CD4-positive, alpha-beta T cell (primary cell): Measurements from ENCODE around the gene PHF3. TPM values are rescaled to one million over a fixed set of nuclear protein-coding genes. Genes with fewer than 3 reads are reported as not detected.

Source experiments
- ATAC-seq: fragments of 200-7000 bp; cut with Tn5 transposase; one replicate; pipeline ENCODE4 v1.10.0; 2022; ENCODE audit warnings: mild to moderate bottlenecking; ENCODE audit not compliant: poor library complexity
- CTCF ChIA-PET: fragments of 350-600 bp; sonication (Branson Sonifier 250); formaldehyde crosslinking; loops from one replicate; lab custom pipeline; 2021; ENCODE audit warnings: antibody characterized with exemption, inconsistent platforms; lab: Charles Lee
- POLR2A ChIA-PET: fragments of 350-600 bp; sonication (Branson Sonifier 250); formaldehyde crosslinking; loops from one replicate; lab custom pipeline; 2021; ENCODE audit warnings: antibody characterized with exemption, inconsistent platforms; lab: Charles Lee
- DNase-seq, 14 experiments: peaks; one replicate each; pipeline ENCODE4 v3.0.0-alpha.2; 2013 to 2020; ENCODE audit warnings: mixed read lengths in 2 of 14
- H3K27ac ChIP-seq, 2 donors: one replicate each; pipeline versions ENCODE4 v1.5.1 to v1.7.0; 2013; ENCODE audit warnings: low read length in 2 of 2, low read depth in 1 of 2, mild to moderate bottlenecking in 1 of 2
- H3K27me3 ChIP-seq, 2 experiments: 1 replicate in 1 of 2; 2 replicates in 1 of 2; pipeline versions ENCODE4 v1.6.1 to v1.7.0; 2013; ENCODE audit warnings: low read length in 2 of 2, control low read depth in 1 of 2, mild to moderate bottlenecking in 1 of 2, moderate library complexity in 1 of 2; ENCODE audit not compliant: insufficient read depth in 2 of 2, control insufficient read depth in 1 of 2
- H3K36me3 ChIP-seq: one replicate; pipeline ENCODE4 v1.6.1; 2013; ENCODE audit warnings: low read length, control low read depth; ENCODE audit not compliant: insufficient read depth
- H3K4me1 ChIP-seq: one replicate; pipeline ENCODE4 v1.6.1; 2013; ENCODE audit warnings: low read length, control low read depth; ENCODE audit not compliant: insufficient read depth
- H3K4me3 ChIP-seq: one replicate; pipeline ENCODE4 v1.5.1; 2013; ENCODE audit warnings: mild to moderate bottlenecking, low read length, moderate library complexity
- H3K9me3 ChIP-seq, 2 experiments: 1 replicate in 1 of 2; 2 replicates in 1 of 2; pipeline versions ENCODE4 v1.6.1 to v1.7.0; 2013; ENCODE audit warnings: low read length in 2 of 2, mild to moderate bottlenecking in 2 of 2, control low read depth in 1 of 2, moderate library complexity in 1 of 2; ENCODE audit not compliant: control insufficient read depth in 1 of 2, insufficient read depth in 1 of 2
- H3K27ac Mint-ChIP-seq: one replicate; pipeline ENCODE4 v1.8.0; 2020; ENCODE audit warnings: mixed read lengths
- H3K27me3 Mint-ChIP-seq: one replicate; pipeline ENCODE4 v1.8.0; 2021; ENCODE audit warnings: mixed read lengths
- H3K36me3 Mint-ChIP-seq: one replicate; pipeline ENCODE4 v1.8.0; 2021; ENCODE audit warnings: low read depth, mixed read lengths
- H3K4me1 Mint-ChIP-seq: one replicate; pipeline ENCODE4 v1.8.0; 2021; ENCODE audit warnings: low read depth, mixed read lengths
- H3K4me3 Mint-ChIP-seq: one replicate; pipeline ENCODE4 v1.8.0; 2020; ENCODE audit warnings: mild to moderate bottlenecking, mixed read lengths
- H3K9me3 Mint-ChIP-seq: one replicate; pipeline ENCODE4 v1.8.0; 2020; ENCODE audit warnings: mixed read lengths
- CTCF ChIP-seq: fragments of 200-600 bp; IDR thresholded peaks from one replicate; pipeline ENCODE4 v1.8.0; 2022; ENCODE audit warnings: antibody characterized with exemption, mild to moderate bottlenecking
- intact Hi-C, 2 experiments: fragments of 100-400 bp; cut with DNase I in 1 of 2; cut with micrococcal nuclease in 1 of 2; formaldehyde crosslinking; loops; one replicate each; pipeline versions ENCODE4 v1.15.1 to v1.9.0; 2023 to 2025; cut with DNase I, micrococcal nuclease
- total RNA-seq, 174 experiments: library from RNA in 2 of 174; stranded (reverse) in 2 of 174; gene quantifications; one replicate each; pipeline ENCODE4 v1.2.3 and lab custom pipeline; 2021 to 2026

Gene PHF3
- total RNA-seq, 2 experiments from 2014 or later: 125 to 136 TPM

- ATAC-seq (no peak), DNase-seq (no peak)
- H3K4me3 Mint-ChIP-seq: no peak overlapping the region
- no peaks in the 10 kb centered on the region for H3K27me3 ChIP-seq
- peaks cover 20% of the 10 kb centered on the region for H3K36me3 ChIP-seq
- H3K27ac ChIP-seq: no peak overlapping the region
- POLR2A ChIA-PET: interaction anchor here (0.6 to 1.3 kb wide), 2 partner anchors 41 to 47 kb away, joined by 3 to 4 read pairs; partner anchors contain the start of gene PHF3
- H3K27me3 Mint-ChIP-seq: no peaks in the 10 kb centered on the region
- TF ChIP-seq CTCF: no peak
- peaks cover 50% of the 10 kb centered on the region for H3K36me3 Mint-ChIP-seq
- H3K9me3 Mint-ChIP-seq: no peaks in the 10 kb centered on the region
- no peaks in the 10 kb centered on the region for H3K4me1 ChIP-seq
- H3K4me1 Mint-ChIP-seq: peaks cover 41% of the 10 kb centered on the region
- CTCF ChIA-PET: interaction anchor here (1.8 kb wide), 1 partner anchor 9 kb away, joined by 4 read pairs; no protein-coding TSS in a partner anchor
- H3K4me3 ChIP-seq: no peak overlapping the region
- H3K27ac Mint-ChIP-seq: no peak overlapping the region
- H3K9me3 ChIP-seq: no peaks in the 10 kb centered on the region
- intact Hi-C loops: loop anchor here in 1 of 2 experiments (5.0 kb wide), 1 partner anchor 34 kb away; no protein-coding TSS in a partner anchor
Measured at GRCh38 chr6:63676412-63677114, 41.0 kb downstream of the PHF3 start.

- CTCF ChIA-PET: interaction anchor here (1.8 kb wide), 1 partner anchor 8 kb away, joined by 4 read pairs; no protein-coding TSS in a partner anchor
- H3K4me3 Mint-ChIP-seq: no peak overlapping the region
- no peaks in the 10 kb centered on the region for H3K27me3 Mint-ChIP-seq
- H3K27ac Mint-ChIP-seq: no peak overlapping the region
- intact Hi-C loops: loop anchor here in 1 of 2 experiments (5.0 kb wide), 1 partner anchor 35 kb away; no protein-coding TSS in a partner anchor
- TF ChIP-seq CTCF: no peak
- H3K27me3 ChIP-seq: no peaks in the 10 kb centered on the region
- DNase-seq (no peak), ATAC-seq (no peak)
- POLR2A ChIA-PET: interaction anchor here (1.3 kb wide), 1 partner anchor 41 kb away, joined by 4 read pairs; the partner anchor contains the start of gene PHF3
- H3K36me3 ChIP-seq: peaks cover 24% of the 10 kb centered on the region
- H3K4me1 ChIP-seq: no peaks in the 10 kb centered on the region
- peaks cover 52% of the 10 kb centered on the region for H3K36me3 Mint-ChIP-seq
- H3K27ac ChIP-seq: no peak overlapping the region
- no peaks in the 10 kb centered on the region for H3K9me3 Mint-ChIP-seq
- H3K4me3 ChIP-seq: no peak overlapping the region
- peaks cover 41% of the 10 kb centered on the region for H3K4me1 Mint-ChIP-seq
- no peaks in the 10 kb centered on the region for H3K9me3 ChIP-seq
Measured at GRCh38 chr6:63677282-63677681, 41.7 kb downstream of the PHF3 start.

- Mint-ChIP-seq H3K27me3 (no peaks in the 10 kb centered on the region), H3K9me3 (no peaks in the 10 kb centered on the region), H3K27ac (no peak overlapping the region), H3K36me3 (peaks cover 88% of the 10 kb centered on the region), H3K4me3 (no peak overlapping the region), H3K4me1 (peaks cover 64% of the 10 kb centered on the region)
- intact Hi-C loops: no loop called here
- TF ChIP-seq CTCF: no peak
- Histone ChIP-seq H3K27ac (no peak overlapping the region), H3K9me3 (no peaks in the 10 kb centered on the region), H3K4me1 (no peaks in the 10 kb centered on the region), H3K36me3 (peaks cover 42% of the 10 kb centered on the region), H3K4me3 (no peak overlapping the region), H3K27me3 (no peaks in the 10 kb centered on the region)
- CTCF ChIA-PET: interaction anchor here (3.4 kb wide), 1 partner anchor 85 kb away, joined by 11 read pairs; no protein-coding TSS in a partner anchor
- POLR2A ChIA-PET: interaction anchor here (1.1 kb wide), 1 partner anchor 48 kb away, joined by 4 read pairs; the partner anchor contains the start of gene PHF3
- ATAC-seq: no peak
- DNase-seq: no peak
Measured at GRCh38 chr6:63683071-63683603, 47.5 kb downstream of the PHF3 start.
